ENCODE measurements around the gene COPB1. TPM values are rescaled to one million over a fixed set of nuclear protein-coding genes. Genes with fewer than 3 reads are reported as not detected.

The COPB1 gene
- total RNA-seq, 1 donor from 2014 or later: 134 TPM

- H3K4me1 ChIP-seq (ENCODE audit: control insufficient read depth in 3 of 3, insufficient read depth in 3 of 3, low read length in 3 of 3): peaks cover 8 to 17% (median 17%) of the 10 kb centered on the region in 3 donors
- no peaks in the 10 kb centered on the region for H3K9me3 ChIP-seq (ENCODE audit: control insufficient read depth in 3 of 3, low read length in 3 of 3)
- peaks cover 3 to 33% (median 29%) of the 10 kb centered on the region in 3 donors for H3K36me3 ChIP-seq (ENCODE audit: control insufficient read depth in 3 of 3, insufficient read depth in 3 of 3, low read length in 3 of 3)
- H3K27me3 ChIP-seq (ENCODE audit: control insufficient read depth in 3 of 3, insufficient read depth in 3 of 3, low read length in 3 of 3): no peaks in the 10 kb centered on the region
- peak overlapping the region; percentile 80 to 99 (median 95) for H3K4me3 ChIP-seq (ENCODE audit: low read length in 3 of 3)
- H3K9ac ChIP-seq (ENCODE audit: low read depth in 1 of 3, low read length in 3 of 3): peak overlapping the region; percentile 92 to 100 (median 98)
- peak overlapping the region; percentile 91 for H3K27ac ChIP-seq (ENCODE audit: low read depth, low read length)
Measured at GRCh38 chr11:14518820-14519219, 19.2 kb upstream of the COPB1 start.

GRCh38 chr11:14513800-14514199 is 14.2 kb upstream of the COPB1 start:
- Histone ChIP-seq H3K27me3 (ENCODE audit: control insufficient read depth in 3 of 3, insufficient read depth in 3 of 3, low read length in 3 of 3) (no peaks in the 10 kb centered on the region), H3K9me3 (ENCODE audit: control insufficient read depth in 3 of 3, low read length in 3 of 3) (no peaks in the 10 kb centered on the region), H3K4me3 (ENCODE audit: low read length in 3 of 3) (no peak overlapping the region), H3K4me1 (ENCODE audit: control insufficient read depth in 3 of 3, insufficient read depth in 3 of 3, low read length in 3 of 3) (peaks cover 5 to 7% (median 6%) of the 10 kb centered on the region in 3 donors), H3K9ac (ENCODE audit: low read depth in 1 of 3, low read length in 3 of 3) (no peak overlapping the region), H3K36me3 (ENCODE audit: control insufficient read depth in 3 of 3, insufficient read depth in 3 of 3, low read length in 3 of 3) (peaks cover 26 to 69% (median 67%) of the 10 kb centered on the region in 3 donors), H3K27ac (ENCODE audit: low read depth, low read length) (no peak overlapping the region)

DNA sequence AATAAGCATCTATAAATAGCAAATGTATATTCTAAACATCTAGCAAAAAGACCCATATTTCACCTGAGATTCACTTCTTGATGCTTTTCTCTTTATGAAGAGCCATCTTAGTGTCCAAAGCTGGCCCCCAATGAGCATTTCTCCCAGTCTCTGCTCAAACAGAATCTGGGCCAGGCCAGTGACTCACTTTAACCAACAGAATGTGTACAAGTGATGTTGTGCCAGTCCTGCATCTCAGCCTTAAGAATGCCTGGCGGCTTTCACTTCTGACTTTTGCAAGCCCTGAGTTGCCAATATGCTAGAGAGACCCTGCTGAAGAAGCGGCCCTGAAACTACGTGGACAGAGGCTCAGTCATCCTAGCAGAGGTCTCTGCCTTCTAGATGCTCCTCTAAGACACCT is 6.9 kb upstream of the COPB1 start:
- Histone ChIP-seq H3K9ac (ENCODE audit: low read depth in 1 of 3, low read length in 3 of 3) (no peak overlapping the region), H3K27ac (ENCODE audit: low read depth, low read length) (no peak overlapping the region), H3K9me3 (ENCODE audit: control insufficient read depth in 3 of 3, low read length in 3 of 3) (no peaks in the 10 kb centered on the region), H3K27me3 (ENCODE audit: control insufficient read depth in 3 of 3, insufficient read depth in 3 of 3, low read length in 3 of 3) (no peaks in the 10 kb centered on the region), H3K4me3 (ENCODE audit: low read length in 3 of 3) (no peak overlapping the region), H3K36me3 (ENCODE audit: control insufficient read depth in 3 of 3, insufficient read depth in 3 of 3, low read length in 3 of 3) (peaks cover 33 to 68% (median 58%) of the 10 kb centered on the region in 3 donors), H3K4me1 (ENCODE audit: control insufficient read depth in 3 of 3, insufficient read depth in 3 of 3, low read length in 3 of 3) (no peaks in the 10 kb centered on the region)

GRCh38 chr11:14503023-14503422 is 3.4 kb upstream of the COPB1 start:
- H3K9me3 ChIP-seq (ENCODE audit: control insufficient read depth in 3 of 3, low read length in 3 of 3): no peaks in the 10 kb centered on the region
- H3K27ac ChIP-seq (ENCODE audit: low read depth, low read length): no peak overlapping the region
- peaks cover 0 to 12% (median 0%) of the 10 kb centered on the region in 3 donors for H3K4me1 ChIP-seq (ENCODE audit: control insufficient read depth in 3 of 3, insufficient read depth in 3 of 3, low read length in 3 of 3)
- H3K4me3 ChIP-seq (ENCODE audit: low read length in 3 of 3): no peak overlapping the region
- no peaks in the 10 kb centered on the region for H3K27me3 ChIP-seq (ENCODE audit: control insufficient read depth in 3 of 3, insufficient read depth in 3 of 3, low read length in 3 of 3)
- peaks cover 17 to 41% (median 40%) of the 10 kb centered on the region in 3 donors for H3K36me3 ChIP-seq (ENCODE audit: control insufficient read depth in 3 of 3, insufficient read depth in 3 of 3, low read length in 3 of 3)
- no peak overlapping the region for H3K9ac ChIP-seq (ENCODE audit: low read depth in 1 of 3, low read length in 3 of 3)

DNA sequence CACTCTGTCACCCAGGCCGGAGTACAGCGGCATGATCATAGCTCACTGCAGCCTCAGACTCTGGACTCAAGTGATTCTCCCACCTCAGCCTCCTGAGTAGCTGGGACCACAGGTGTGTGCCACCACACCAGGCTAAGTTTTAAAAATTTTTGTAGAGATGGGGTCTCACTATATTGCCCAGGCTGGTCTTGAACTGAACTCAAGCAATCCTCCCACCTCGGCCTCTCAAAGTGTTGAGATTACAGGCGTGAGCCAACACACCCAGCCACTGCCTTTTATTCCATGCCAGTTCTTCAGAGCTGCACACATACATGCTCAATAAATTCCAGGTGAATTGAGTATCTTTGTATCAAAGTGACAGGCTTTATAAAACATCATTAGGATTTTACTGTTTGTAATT is 2.4 kb upstream of the COPB1 start:
- Histone ChIP-seq H3K9me3 (ENCODE audit: control insufficient read depth in 3 of 3, low read length in 3 of 3) (no peaks in the 10 kb centered on the region), H3K27ac (ENCODE audit: low read depth, low read length) (no peak overlapping the region), H3K4me1 (ENCODE audit: control insufficient read depth in 3 of 3, insufficient read depth in 3 of 3, low read length in 3 of 3) (peaks cover 0 to 12% (median 2%) of the 10 kb centered on the region in 3 donors), H3K9ac (ENCODE audit: low read depth in 1 of 3, low read length in 3 of 3) (no peak overlapping the region), H3K36me3 (ENCODE audit: control insufficient read depth in 3 of 3, insufficient read depth in 3 of 3, low read length in 3 of 3) (peaks cover 16 to 41% (median 39%) of the 10 kb centered on the region in 3 donors), H3K27me3 (ENCODE audit: control insufficient read depth in 3 of 3, insufficient read depth in 3 of 3, low read length in 3 of 3) (no peaks in the 10 kb centered on the region), H3K4me3 (ENCODE audit: low read length in 3 of 3) (no peak overlapping the region)

GRCh38 chr11:14500181-14500651 is 605 bp upstream of the COPB1 start:
- Histone ChIP-seq H3K36me3 (ENCODE audit: control insufficient read depth in 3 of 3, insufficient read depth in 3 of 3, low read length in 3 of 3) (peaks cover 3 to 34% (median 29%) of the 10 kb centered on the region in 3 donors), H3K27me3 (ENCODE audit: control insufficient read depth in 3 of 3, insufficient read depth in 3 of 3, low read length in 3 of 3) (no peaks in the 10 kb centered on the region), H3K9ac (ENCODE audit: low read depth in 1 of 3, low read length in 3 of 3) (peak overlapping the region; percentile 86 to 92 (median 87)), H3K27ac (ENCODE audit: low read depth, low read length) (peak overlapping the region; percentile 68), H3K4me3 (ENCODE audit: low read length in 3 of 3) (peak overlapping the region; percentile 83 to 91 (median 84)), H3K4me1 (ENCODE audit: control insufficient read depth in 3 of 3, insufficient read depth in 3 of 3, low read length in 3 of 3) (peaks cover 0 to 12% (median 2%) of the 10 kb centered on the region in 3 donors), H3K9me3 (ENCODE audit: control insufficient read depth in 3 of 3, low read length in 3 of 3) (no peaks in the 10 kb centered on the region)

GRCh38 chr11:14499178-14499559 is 442 bp downstream of the COPB1 start:
- Histone ChIP-seq H3K4me1 (ENCODE audit: control insufficient read depth in 3 of 3, insufficient read depth in 3 of 3, low read length in 3 of 3) (peaks cover 0 to 12% (median 2%) of the 10 kb centered on the region in 3 donors), H3K4me3 (ENCODE audit: low read length in 3 of 3) (peak overlapping the region; percentile 83 to 91 (median 84)), H3K27me3 (ENCODE audit: control insufficient read depth in 3 of 3, insufficient read depth in 3 of 3, low read length in 3 of 3) (no peaks in the 10 kb centered on the region), H3K27ac (ENCODE audit: low read depth, low read length) (peak overlapping the region; percentile 68), H3K36me3 (ENCODE audit: control insufficient read depth in 3 of 3, insufficient read depth in 3 of 3, low read length in 3 of 3) (peaks cover 0 to 28% (median 26%) of the 10 kb centered on the region in 3 donors), H3K9ac (ENCODE audit: low read depth in 1 of 3, low read length in 3 of 3) (peak overlapping the region; percentile 86 to 92 (median 87)), H3K9me3 (ENCODE audit: control insufficient read depth in 3 of 3, low read length in 3 of 3) (no peaks in the 10 kb centered on the region)

GRCh38 chr11:14480716-14481115 is 18.9 kb downstream of the COPB1 start:
- no peaks in the 10 kb centered on the region for H3K27me3 ChIP-seq (ENCODE audit: control insufficient read depth in 3 of 3, insufficient read depth in 3 of 3, low read length in 3 of 3)
- H3K9ac ChIP-seq (ENCODE audit: low read depth in 1 of 3, low read length in 3 of 3): no peak overlapping the region
- no peak overlapping the region for H3K4me3 ChIP-seq (ENCODE audit: low read length in 3 of 3)
- H3K4me1 ChIP-seq (ENCODE audit: control insufficient read depth in 3 of 3, insufficient read depth in 3 of 3, low read length in 3 of 3): no peaks in the 10 kb centered on the region
- peaks cover 30 to 84% (median 67%) of the 10 kb centered on the region in 3 donors for H3K36me3 ChIP-seq (ENCODE audit: control insufficient read depth in 3 of 3, insufficient read depth in 3 of 3, low read length in 3 of 3)
- no peak overlapping the region for H3K27ac ChIP-seq (ENCODE audit: low read depth, low read length)
- no peaks in the 10 kb centered on the region for H3K9me3 ChIP-seq (ENCODE audit: control insufficient read depth in 3 of 3, low read length in 3 of 3)

DNA sequence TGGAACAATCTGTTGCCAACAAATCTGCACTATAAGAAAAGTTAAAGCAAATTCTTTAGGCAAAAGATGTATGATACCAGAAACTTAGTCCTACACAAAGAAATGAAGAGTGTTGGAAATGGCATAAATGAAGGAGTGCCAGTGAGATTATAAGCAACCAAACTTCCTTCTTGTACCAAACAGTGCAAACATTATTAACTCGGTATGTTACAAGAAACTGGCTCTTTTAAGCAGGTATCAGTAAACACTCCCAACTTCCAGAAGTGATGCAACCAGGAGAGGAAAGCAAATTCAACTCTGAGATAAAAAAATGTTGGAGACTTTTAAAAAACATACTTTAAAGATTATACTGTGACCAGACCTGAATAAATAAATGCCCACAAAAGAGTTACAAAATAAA is 28.5 kb downstream of the COPB1 start:
- no peak overlapping the region for H3K27ac ChIP-seq (ENCODE audit: low read depth, low read length)
- no peak overlapping the region for H3K9ac ChIP-seq (ENCODE audit: low read depth in 1 of 3, low read length in 3 of 3)
- H3K27me3 ChIP-seq (ENCODE audit: control insufficient read depth in 3 of 3, insufficient read depth in 3 of 3, low read length in 3 of 3): no peaks in the 10 kb centered on the region
- H3K4me1 ChIP-seq (ENCODE audit: control insufficient read depth in 3 of 3, insufficient read depth in 3 of 3, low read length in 3 of 3): no peaks in the 10 kb centered on the region
- H3K9me3 ChIP-seq (ENCODE audit: control insufficient read depth in 3 of 3, low read length in 3 of 3): no peaks in the 10 kb centered on the region
- H3K36me3 ChIP-seq (ENCODE audit: control insufficient read depth in 3 of 3, insufficient read depth in 3 of 3, low read length in 3 of 3): peaks cover 53 to 80% (median 68%) of the 10 kb centered on the region in 3 donors
- H3K4me3 ChIP-seq (ENCODE audit: low read length in 3 of 3): no peak overlapping the region

DNA sequence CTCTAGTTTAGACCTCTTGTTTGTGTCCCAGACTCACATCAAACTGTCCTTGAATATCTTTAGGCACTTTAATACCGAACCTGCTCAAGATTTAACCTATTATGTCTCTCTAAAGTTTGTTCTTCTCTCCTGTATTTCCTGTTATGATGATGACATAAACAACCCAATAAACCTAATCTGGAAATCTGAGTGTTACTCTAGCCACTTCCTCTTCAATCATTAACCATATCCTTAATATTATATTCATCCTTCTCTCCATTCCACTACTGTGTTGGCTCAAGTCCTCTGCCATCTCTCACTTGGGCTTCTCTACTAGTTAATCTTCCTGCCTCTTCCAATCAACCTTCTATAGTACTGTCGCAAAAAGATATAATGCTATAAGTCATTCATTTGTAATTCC is 36.0 kb downstream of the COPB1 start:
- Histone ChIP-seq H3K27me3 (ENCODE audit: control insufficient read depth in 3 of 3, insufficient read depth in 3 of 3, low read length in 3 of 3) (no peaks in the 10 kb centered on the region), H3K9me3 (ENCODE audit: control insufficient read depth in 3 of 3, low read length in 3 of 3) (no peaks in the 10 kb centered on the region), H3K36me3 (ENCODE audit: control insufficient read depth in 3 of 3, insufficient read depth in 3 of 3, low read length in 3 of 3) (peaks cover 34 to 80% (median 79%) of the 10 kb centered on the region in 3 donors), H3K9ac (ENCODE audit: low read depth in 1 of 3, low read length in 3 of 3) (no peak overlapping the region), H3K4me3 (ENCODE audit: low read length in 3 of 3) (no peak overlapping the region), H3K4me1 (ENCODE audit: control insufficient read depth in 3 of 3, insufficient read depth in 3 of 3, low read length in 3 of 3) (no peaks in the 10 kb centered on the region), H3K27ac (ENCODE audit: low read depth, low read length) (no peak overlapping the region)

Data from skeletal muscle tissue (tissue), 4 donors.